GM19397 (cell line): ENCODE measurements around the gene BEST4.
"Not testable (repeated sequence)": the region's sequence is repeated elsewhere in the genome, so short reads cannot be mapped to it uniquely, and the experiment has no call there.

Source experiments
- ATAC-seq: cut with Tn5 transposase; IDR thresholded peaks from one replicate; pipeline ENCODE4 v1.9.1; 2021; ENCODE audit warnings: mild to moderate bottlenecking, moderate library complexity; ENCODE audit not compliant: unreplicated experiment

BEST4 gene

DNA sequence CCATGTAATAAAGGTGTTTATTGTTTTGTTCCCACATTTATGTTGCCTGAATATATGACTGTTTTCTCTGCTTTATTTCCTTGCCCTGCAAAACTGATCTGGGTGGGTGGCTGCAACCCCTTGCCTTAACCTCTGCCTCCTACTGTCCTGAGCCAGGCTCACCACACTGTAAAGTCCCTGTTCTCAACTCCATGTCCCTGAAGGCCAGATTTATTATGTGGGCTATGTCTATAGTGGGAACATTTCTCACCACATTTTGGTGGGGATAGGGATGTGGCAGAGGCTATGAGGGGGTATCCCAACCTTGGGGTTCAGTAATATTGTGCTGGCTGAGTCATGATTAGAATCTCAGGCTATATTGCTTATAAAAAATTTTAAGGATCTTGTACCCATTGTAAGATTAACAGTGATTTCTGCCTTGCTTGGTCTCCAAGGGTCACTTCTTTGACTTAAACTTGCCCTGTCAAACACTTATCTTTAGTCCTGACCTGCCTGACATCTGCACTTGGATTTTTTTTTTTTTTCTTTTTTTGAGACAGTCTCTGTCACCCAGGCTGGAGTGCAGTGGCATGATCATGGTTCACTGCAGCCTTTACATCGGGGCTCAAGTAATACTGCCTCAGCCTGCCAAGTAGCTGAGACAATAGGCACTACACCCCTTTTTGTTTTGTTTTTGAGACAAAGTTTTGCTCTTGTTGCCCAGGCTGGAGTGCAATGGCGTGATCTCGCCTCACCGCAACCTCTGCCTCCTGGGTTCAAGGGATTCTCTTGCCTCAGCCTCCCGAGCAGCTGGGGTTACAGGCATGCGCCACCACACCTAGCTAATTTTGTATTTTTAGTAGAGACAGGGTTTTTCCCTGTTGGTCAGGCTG, 9.0 kb downstream of the BEST4 start:
- ATAC-seq: no peak

DNA sequence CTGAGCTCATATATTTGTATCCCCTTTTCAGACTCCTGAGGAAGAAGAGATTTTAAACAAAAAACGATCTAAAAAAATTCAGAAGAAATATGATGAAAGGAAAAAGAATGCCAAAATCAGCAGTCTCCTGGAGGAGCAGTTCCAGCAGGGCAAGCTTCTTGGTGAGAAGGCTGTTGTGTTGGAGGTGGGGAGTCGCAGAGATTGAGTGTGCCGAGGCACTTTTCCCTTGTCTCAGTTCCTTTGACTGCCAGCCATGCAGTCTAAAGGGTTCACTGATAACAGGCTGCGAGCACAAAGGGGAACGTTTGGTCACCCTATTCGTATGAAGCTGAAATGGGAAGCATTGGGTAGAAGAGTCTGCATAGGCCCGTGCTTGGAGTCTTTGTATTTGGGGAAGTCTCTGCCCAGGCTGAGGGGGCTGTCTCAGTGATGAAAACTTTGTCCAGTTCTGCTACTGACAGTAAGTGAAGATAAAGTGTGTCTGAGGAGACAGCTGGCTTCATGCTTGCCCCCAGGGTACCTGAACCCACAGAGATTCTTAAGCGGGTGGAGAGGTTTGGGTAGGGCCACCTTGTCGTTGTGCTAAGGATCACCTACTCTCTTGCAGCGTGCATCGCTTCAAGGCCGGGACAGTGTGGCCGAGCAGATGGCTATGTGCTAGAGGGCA, 9.9 kb downstream of the BEST4 start:
- no peak for ATAC-seq

DNA sequence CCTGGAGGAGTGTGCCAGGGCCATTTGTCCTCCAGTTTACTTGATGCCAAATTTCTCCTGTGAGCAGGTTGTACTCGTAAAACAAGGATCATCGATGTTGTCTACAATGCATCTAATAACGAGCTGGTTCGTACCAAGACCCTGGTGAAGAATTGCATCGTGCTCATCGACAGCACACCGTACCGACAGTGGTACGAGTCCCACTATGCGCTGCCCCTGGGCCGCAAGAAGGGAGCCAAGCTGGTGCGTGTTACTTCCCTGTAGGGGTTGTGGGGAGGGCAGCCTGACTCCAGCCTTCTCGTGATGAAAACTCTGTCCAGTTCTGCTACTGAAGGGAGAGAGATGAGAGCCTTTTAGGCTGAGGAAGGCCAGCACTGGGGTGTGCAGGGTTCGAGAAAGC, 10.4 kb downstream of the BEST4 start:
- ATAC-seq: no peak

DNA sequence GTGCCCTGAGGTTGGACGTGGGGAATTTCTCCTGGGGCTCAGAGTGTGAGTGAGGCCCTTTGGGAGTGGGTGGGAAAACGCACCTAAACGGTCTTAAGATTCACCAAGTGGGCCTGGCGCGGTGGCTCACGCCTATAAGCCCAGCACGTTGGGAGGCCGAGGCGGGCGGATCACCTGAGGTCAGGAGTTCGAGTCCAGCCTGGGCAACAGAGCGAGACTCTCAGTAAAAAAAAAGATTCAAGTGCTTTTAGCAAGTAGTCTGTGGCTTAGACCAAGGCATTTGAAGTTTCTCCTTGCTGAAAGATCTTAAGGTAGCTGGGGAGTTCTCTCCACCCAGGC, 11.3 kb downstream of the BEST4 start:
- no peak for ATAC-seq

DNA sequence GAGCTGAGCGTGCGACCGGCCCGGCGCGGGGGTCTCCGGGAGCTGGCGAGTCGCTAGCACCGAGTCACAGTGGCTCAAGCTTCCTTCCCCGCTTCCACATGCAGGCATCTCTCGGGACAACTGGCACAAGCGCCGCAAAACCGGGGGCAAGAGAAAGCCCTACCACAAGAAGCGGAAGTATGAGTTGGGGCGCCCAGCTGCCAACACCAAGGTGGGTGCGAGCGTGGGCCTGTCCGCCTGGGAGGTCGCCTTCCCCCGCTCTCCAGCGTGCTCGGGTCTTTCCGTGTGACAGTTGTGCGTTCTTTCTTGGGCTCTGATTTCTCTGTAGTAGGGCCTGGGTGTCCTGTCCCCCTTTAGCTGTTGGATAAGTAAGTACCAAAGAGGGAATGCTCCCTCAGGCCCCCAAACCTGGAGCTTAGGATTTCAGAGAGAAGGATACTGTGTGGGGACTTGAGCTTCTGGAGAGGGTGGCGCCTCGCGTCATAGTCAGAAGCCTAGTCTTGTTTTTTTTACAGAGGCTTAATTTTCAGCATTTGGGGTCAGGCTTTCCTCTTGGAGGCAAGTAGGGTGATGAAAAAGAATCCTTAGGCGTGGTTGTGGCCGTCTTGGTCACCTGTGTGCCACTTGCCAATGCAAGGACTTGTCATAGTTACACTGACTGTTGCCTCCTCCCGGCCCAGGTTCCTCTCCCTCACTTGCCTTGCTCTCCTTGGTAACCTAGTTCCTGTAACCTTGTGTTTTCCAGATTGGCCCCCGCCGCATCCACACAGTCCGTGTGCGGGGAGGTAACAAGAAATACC, 11.8 kb downstream of the BEST4 start:
- ATAC-seq: peak; percentile 14

DNA sequence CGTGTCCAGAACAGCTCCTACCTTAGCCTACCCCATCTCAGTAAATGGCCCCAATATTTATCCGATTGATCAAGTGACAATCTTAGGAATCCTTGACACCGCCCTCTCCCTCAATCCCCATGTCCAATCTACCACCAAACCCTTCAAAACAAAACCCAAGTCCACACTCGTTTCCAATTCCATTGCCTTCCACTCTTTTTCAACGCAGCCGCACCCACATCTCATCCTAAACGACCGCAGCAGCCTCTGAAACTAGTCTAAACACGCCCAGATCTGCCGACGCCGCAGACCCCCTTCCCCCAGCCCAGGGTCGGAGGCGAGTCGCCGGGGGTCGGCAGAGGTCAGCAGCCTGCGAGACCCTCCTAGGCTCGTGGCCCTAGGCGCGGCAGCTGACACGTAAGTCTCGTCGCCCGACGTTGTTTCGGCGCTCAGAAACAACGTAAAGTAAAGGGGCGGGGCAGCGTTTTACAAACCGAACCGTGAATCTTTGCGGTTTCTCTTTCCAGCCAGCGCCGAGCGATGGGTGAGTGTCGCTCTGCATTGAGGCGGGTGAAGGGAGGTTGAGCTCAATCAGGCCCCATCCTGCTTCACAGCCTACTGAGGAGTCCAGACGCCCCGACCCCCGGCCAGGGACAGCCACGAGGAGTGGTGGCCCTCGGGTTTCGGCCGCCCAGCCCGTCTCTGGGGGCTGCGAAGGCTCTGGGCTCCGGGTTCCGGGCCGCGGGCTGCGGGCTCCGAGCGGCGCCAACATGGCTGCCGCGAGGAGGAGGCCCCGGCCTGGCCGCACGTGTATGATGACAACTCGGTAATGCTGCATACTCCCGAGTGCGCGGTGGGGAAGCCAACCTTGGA, 12.7 kb downstream of the BEST4 start, which contains the start of gene RPS8:
RPS8 (plus strand) TSS at position 463 of the 852 bp plus-strand sequence; CDS start at position 520, 57 bp downstream.
- peak; percentile 77 for ATAC-seq

DNA sequence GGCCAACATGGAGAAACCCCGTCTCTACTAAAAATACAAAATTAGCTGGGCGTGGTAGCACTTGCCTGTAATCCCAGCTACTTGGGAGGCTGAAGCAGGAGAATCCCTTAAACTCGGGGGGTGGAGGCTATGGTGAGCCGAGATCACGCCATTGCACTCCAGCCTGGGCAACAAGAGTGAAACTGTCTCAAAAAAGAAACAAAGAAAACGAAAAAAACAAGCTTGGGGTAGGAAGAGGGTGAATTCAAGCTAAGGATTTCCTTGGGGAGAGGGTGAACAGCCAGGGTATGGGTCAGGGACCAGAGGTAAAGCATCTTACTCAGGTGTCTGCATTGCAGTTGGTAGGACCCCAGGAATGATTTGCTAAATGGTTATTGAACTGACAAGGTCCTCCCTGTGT, 21.5 kb downstream of the BEST4 start:
- not testable (repeated sequence) for ATAC-seq

DNA sequence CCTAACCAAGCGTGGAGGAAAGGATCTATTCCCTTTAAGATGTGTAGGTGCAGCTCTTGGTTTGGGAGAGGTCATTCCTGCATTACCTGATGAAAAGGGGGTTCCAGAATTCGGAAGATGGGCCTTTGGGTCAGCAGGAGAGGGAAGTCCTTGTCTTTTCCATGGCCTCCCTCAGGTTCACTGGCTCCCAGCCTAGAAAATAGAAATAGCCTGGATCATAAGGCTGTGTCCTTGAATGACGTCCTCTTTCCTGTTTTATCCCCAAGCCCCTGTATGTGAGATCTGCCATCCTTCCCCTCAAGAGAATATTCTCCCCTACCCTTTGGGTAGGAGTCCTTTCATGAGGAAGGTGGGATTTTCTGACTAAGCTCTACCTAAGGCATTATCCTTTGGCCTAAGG, 27.1 kb downstream of the BEST4 start:
- no peak for ATAC-seq

DNA sequence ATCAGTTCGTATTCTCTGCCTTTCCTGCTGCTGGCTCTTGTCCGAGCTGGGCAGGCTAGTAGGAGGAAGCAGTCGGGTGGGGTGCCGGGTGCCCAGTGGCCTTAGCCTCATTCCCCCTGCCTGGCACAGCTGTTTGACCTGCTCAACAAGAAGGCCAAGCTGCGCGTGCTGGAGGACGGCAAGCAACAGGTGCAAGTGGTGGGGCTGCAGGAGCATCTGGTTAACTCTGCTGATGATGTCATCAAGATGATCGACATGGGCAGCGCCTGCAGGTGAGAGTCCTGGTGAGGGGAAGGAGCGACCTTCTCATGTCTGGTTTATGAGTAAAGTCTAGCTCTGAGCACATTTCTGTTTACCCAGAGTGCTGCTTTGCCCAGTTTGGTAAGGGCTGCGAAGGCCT, 28.9 kb downstream of the BEST4 start:
- no peak for ATAC-seq

DNA sequence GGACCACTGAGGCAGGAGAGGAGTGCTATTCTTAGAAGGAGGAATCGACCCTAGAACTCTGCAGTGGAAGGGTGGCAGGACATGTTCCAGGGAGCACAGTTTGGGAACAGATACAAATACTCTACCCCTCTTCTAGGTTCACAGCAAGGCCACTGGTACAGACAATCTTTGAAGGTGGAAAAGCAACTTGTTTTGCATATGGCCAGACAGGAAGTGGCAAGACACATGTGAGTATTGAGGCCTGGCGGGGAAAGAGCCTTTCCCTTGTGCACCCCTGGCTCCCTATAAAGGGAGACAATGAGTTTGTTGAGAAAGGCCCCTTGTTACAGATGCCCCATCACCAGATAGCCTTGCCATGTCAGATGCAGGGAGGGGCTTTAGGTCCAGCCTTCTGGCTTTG, 30.6 kb downstream of the BEST4 start:
- no peak for ATAC-seq

DNA sequence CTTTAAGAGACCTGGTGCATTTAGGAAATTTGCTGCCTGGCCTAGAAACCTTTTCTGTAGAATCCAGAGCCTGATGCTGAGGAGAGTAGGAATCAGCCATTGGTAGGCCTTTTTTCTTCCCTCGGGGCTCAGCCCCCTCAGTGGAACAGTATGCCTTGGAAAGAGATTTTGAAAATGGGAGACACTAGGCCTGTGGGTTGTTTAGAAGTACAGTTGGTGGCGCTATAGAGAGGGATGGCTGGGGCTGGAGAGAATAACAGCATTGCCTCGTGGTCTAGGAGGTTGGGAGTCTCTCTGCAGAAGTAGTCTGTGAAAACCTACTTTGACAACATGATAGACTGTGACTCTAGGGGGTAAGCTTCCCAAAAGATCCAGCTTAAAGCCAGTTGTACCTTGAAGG, 40.1 kb downstream of the BEST4 start:
- ATAC-seq: no peak

DNA sequence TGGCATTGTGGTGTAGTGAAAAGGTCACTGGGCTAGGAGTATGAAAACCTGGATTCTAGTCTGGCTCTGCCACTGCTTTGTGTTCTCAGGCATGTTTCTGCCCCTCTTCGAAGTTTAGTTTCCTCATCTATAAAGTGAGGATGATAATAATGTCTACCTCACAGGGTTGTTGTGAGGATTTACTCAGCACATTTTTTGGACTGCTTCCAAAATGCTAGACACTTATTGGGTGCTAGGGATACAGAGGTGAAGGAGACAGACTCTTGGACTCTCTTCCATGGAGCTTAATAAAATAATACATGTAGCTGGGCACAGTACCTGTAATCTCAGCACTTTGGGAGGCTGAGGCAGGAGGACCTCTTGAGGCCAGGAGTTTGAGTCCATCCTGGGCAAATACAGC, 44.8 kb downstream of the BEST4 start:
- ATAC-seq: no peak

DNA sequence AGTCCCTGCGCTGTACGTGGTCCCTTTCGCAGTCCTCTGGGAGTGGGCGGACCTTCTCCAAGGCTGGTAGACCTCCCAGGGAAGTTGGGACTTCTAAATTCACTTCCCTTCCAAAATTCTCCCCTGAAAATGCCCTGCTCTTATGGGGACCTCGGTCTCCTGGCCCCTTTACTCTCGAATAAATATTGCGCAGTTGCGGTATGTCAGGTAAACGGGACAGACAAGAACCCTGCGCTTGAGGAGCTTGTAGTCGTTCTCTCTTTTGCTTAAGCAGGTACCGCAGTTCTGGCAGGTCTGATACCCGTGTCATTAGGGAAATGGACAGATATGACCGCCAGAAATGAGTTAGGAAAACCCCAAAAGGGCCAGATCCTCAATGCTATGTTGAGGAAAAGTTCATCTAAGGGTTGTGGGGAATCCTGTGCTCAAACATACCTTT, 47.8 kb downstream of the BEST4 start:
- ATAC-seq: no peak

DNA sequence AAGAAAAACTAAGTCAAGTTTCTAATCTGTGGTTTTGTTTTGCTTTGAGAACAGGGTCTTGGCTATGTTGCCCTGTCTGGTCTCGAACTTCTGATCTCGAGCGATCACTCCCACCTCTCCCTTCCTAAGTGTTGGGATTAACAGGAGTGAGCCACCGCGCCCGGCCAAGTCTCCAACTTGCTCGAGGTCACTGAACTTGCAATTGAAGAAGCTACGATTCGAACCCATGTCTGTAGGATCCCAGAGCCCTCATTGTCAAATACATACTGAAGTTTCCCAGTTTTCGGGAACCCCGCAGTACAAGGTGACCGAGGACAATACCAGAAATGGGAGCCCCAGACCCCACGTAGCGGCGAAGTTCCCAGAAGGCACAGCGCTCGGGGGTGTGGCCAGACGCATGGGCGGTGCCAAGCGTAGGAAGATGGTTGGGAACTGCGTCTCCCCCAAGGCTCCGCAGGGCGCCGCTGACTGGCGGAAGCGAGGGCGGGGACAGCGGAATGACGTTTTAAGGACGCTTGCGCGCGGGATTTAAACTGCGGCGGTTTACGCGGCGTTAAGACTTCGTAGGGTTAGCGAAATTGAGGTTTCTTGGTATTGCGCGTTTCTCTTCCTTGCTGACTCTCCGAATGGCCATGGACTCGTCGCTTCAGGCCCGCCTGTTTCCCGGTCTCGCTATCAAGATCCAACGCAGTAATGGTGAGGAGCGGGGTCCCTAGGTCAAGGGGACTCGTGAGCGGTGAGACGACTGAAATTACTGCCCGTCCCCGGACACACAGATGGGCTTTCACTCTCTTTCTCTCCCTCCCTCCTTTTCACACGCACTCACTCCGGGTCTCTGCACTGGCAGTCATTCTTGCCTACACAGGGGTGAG, 48.4 kb downstream of the BEST4 start, which contains the start of gene KIF2C:
KIF2C (plus strand) TSS at position 531 of the 872 bp plus-strand sequence; CDS start at position 627, 96 bp downstream.
- peak; percentile 99 for ATAC-seq

DNA sequence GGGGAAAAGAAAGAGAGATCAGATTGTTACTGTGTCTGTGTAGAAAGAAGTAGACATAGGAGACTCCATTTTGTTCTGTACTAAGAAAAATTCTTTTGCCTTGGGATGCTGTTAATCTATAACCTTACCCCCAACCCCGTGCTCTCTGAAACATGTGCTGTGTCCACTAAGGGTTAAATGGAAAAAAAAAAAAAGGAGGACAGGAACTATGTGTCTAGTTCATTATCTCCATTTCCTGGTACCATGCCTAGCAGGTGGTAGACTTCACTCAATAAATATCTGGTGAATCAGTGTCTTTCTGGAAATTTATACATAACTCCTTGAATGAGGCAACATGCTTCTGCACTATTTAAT, 49.0 kb downstream of the BEST4 start:
- not testable (repeated sequence) for ATAC-seq

DNA sequence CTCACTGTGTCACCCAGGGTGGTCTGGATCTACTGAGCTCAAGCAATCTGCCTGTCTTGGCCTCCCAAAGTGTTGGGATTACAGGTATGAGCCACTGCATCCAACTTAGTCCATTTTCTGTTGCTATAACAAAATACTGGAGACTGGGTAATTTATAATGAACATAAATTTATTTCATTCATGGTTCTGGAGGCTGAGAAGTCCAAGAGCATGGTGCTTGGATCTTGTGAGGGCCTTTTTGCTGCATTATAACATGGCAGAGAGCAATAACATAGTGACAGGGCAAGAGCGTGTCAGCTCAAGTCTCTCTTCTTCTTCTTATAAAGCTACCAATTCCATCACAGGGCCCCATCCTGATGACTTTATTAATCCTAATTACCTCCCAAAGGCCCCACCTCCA, 52.0 kb downstream of the BEST4 start:
- no peak for ATAC-seq

DNA sequence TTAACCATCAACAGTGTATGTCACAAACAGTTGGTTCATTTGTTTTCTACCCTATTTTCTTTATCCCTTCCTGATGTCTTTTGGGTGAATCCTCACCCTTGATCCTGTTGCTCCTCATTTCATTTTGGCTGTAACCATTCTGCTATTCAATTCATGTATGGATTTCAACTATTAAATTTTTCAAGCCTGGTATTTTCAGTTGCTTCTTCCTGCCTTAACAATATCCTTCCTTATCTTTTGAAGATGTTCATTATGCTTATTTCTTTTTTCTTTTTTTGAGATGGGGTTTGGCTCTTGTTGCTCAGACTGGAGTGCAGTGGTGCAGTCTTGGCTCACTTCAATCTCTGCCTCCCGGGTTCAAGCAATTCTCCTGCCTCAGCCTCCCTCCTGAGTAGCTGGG, 54.2 kb downstream of the BEST4 start:
- ATAC-seq: no peak
